Left lung (tissue), 10 donors: ENCODE data around the gene SPTSSA. TPM values are rescaled to one million over a fixed set of nuclear protein-coding genes. Genes with fewer than 3 reads are reported as not detected.

Source experiments
- ATAC-seq: fragments of 200-7000 bp; cut with Tn5 transposase; one replicate; pipeline ENCODE4 v1.9.1; 2020; ENCODE audit warnings: moderate library complexity
- DNase-seq, 4 donors: peaks; one replicate each; pipeline ENCODE4 v3.0.0-alpha.2; 2013 to 2020
- H3K27ac ChIP-seq, 2 donors: fragments of 200-600 bp; sonication (generic) in 1 of 2; one replicate each; pipeline versions ENCODE4 v1.5.0 to v1.8.0; 2020 to 2021
- H3K27me3 ChIP-seq, 2 donors: fragments of 200-600 bp; sonication (generic) in 1 of 2; one replicate each; pipeline versions ENCODE4 v1.5.0 to v1.8.0; 2020 to 2021
- H3K36me3 ChIP-seq, 2 donors: fragments of 200-600 bp; sonication (generic) in 1 of 2; one replicate each; pipeline versions ENCODE4 v1.5.0 to v1.8.0; 2020 to 2021
- H3K4me1 ChIP-seq, 2 donors: fragments of 200-600 bp; one replicate each; pipeline ENCODE4 v1.8.0; 2021
- H3K4me3 ChIP-seq, 2 donors: fragments of 200-600 bp; sonication (generic) in 1 of 2; one replicate each; pipeline versions ENCODE4 v1.5.0 to v1.8.0; 2020 to 2021; ENCODE audit warnings: mild to moderate bottlenecking in 1 of 2
- H3K9me3 ChIP-seq, 2 donors: fragments of 200-600 bp; sonication (generic) in 1 of 2; one replicate each; pipeline versions ENCODE4 v1.5.0 to v1.8.0; 2020 to 2021
- CTCF ChIP-seq, 2 donors: fragments of 200-600 bp; sonication (generic) in 1 of 2; IDR thresholded peaks; one replicate each; pipeline versions ENCODE4 v1.5.0 to v1.8.0; 2021; ENCODE audit warnings: antibody characterized with exemption in 2 of 2
- intact Hi-C, 2 donors: fragments of 100-400 bp; cut with DNase I; formaldehyde crosslinking; loops; one replicate each; pipeline versions ENCODE4 v1.11.2 to v1.14.2; 2022
- polyA plus RNA-seq, 6 donors: library from polyadenylated mRNA; unstranded; fragments of 120-200 nt; gene quantifications; one replicate each; pipeline ENCODE4 v1.2.1, GENCODE V29; 2013; ENCODE audit not compliant: insufficient read length in 6 of 6
- total RNA-seq, 2 donors: library from RNA; stranded (reverse); fragmentation: NEBNext Ultra II Directional; extraction: Animal tissue kit (Norgen Biotek cat#: 25700); gene quantifications; one replicate each; pipeline ENCODE4 v1.2.1, GENCODE V29; 2021
- donor health status: DM: no; HTN: yes; CAD: no.
- donor health status: DM: no; HTN: no; CAD: no.

The SPTSSA gene
- total and polyA plus RNA-seq, 8 donors, result 27.5 to 47.5 (median 30.4) TPM

GRCh38 chr14:34461334-34462131 lies 507 bp downstream of the SPTSSA start:
- no peak for TF ChIP-seq CTCF (IDR thresholded peaks at IDR 0.05)
- no peaks in the 10 kb centered on the region for H3K9me3 ChIP-seq
- peak overlapping the region; percentile 85 to 89 for H3K27ac ChIP-seq
- intact Hi-C loops, result no loop called here
- peaks cover 0 to under 1% of the 10 kb centered on the region in 2 donors for H3K36me3 ChIP-seq
- peaks cover 9 to 18% of the 10 kb centered on the region in 2 donors for H3K4me1 ChIP-seq
- H3K27me3 ChIP-seq, result no peaks in the 10 kb centered on the region
- peak overlapping the region; percentile 59 to 63 for H3K4me3 ChIP-seq
- peak in 3 of 4 donors; percentile 54 to 70 (median 60) for DNase-seq
- peak; percentile 55 for ATAC-seq

DNA sequence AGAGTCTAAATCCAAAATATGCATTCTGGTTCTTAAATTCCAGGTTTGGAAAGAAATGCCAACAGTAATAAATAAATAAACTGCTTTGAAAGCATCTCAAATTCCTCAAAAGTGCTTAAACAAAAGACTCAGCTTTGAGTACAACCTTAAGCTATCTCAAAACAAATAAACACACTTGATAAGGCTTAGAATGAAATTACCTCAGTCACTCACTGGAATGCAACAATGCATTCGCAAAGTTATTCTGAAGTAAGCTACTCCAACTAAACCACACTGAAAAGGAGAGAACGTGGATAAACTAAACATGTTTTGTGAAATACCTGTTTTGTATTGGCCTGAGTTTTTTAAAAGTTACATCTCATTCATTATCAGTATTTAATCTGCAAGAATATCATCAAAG lies 1.2 kb downstream of the SPTSSA start:
- intact Hi-C loops, result no loop called here
- DNase-seq, result no peak

DNA sequence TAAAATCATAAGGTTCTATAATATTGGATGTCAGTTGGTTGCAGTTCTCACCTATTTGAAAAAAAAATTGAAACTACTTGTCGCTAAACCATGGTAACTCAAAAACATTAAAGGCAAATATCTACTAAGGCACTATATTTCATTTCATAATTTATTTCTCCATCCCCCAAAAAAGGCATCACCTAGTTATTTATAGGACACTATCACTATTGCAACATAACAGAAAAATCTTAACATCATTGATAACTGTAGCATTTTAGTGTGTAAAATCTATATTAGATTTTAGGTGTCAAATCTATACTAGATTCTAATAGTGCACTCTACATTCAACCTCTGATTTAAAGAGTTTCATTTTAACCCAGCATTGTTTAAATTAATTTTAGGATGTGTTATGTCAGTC lies 1.7 kb downstream of the SPTSSA start:
- Histone ChIP-seq H3K27me3 (no peaks in the 10 kb centered on the region), H3K4me1 (peaks cover 9 to 16% of the 10 kb centered on the region in 2 donors), H3K4me3 (peak overlapping the region in 1 of 2 donors; percentile 63), H3K36me3 (peaks cover 0 to 13% of the 10 kb centered on the region in 2 donors), H3K9me3 (no peaks in the 10 kb centered on the region), H3K27ac (peak overlapping the region in 1 of 2 donors; percentile 89)
- ATAC-seq (no peak), DNase-seq (no peak)
- intact Hi-C loops, result no loop called here
- TF ChIP-seq CTCF (IDR thresholded peaks at IDR 0.05), result no peak

More for the DNA sequence above, 1.2 kb downstream of the SPTSSA start:
- H3K36me3 ChIP-seq, result peaks cover 0 to 8% of the 10 kb centered on the region in 2 donors
- H3K27ac ChIP-seq, result peak overlapping the region in 1 of 2 donors; percentile 89
- H3K4me1 ChIP-seq, result peaks cover 9 to 18% of the 10 kb centered on the region in 2 donors
- no peaks in the 10 kb centered on the region for H3K27me3 ChIP-seq
- no peaks in the 10 kb centered on the region for H3K9me3 ChIP-seq
- no peak for TF ChIP-seq CTCF (IDR thresholded peaks at IDR 0.05)
- peak overlapping the region; percentile 59 to 63 for H3K4me3 ChIP-seq
- ATAC-seq, result peak; percentile 32

- no peak overlapping the region for H3K4me3 ChIP-seq
- no peak for TF ChIP-seq CTCF (IDR thresholded peaks at IDR 0.05)
- DNase-seq (no peak), ATAC-seq (no peak)
- H3K27me3 ChIP-seq, result no peaks in the 10 kb centered on the region
- no peak overlapping the region for H3K27ac ChIP-seq
- H3K9me3 ChIP-seq, result no peaks in the 10 kb centered on the region
- peaks cover 0 to 26% of the 10 kb centered on the region in 2 donors for H3K36me3 ChIP-seq
- intact Hi-C loops, result no loop called here
- peaks cover 9 to 15% of the 10 kb centered on the region in 2 donors for H3K4me1 ChIP-seq
Observed at GRCh38 chr14:34457186-34457585, 4.9 kb downstream of the SPTSSA start.

GRCh38 chr14:34453226-34453625 lies 8.8 kb downstream of the SPTSSA start:
- TF ChIP-seq CTCF (IDR thresholded peaks at IDR 0.05), result no peak
- ATAC-seq, result no peak
- Histone ChIP-seq H3K27me3 (no peaks in the 10 kb centered on the region), H3K27ac (no peak overlapping the region), H3K4me3 (no peak overlapping the region), H3K9me3 (no peaks in the 10 kb centered on the region), H3K4me1 (peaks cover 0 to 5% of the 10 kb centered on the region in 2 donors), H3K36me3 (peaks cover 0 to 46% of the 10 kb centered on the region in 2 donors)
- DNase-seq, result no peak
- intact Hi-C loops, result no loop called here
